ENCODE data around the gene MAGI2.

DNA sequence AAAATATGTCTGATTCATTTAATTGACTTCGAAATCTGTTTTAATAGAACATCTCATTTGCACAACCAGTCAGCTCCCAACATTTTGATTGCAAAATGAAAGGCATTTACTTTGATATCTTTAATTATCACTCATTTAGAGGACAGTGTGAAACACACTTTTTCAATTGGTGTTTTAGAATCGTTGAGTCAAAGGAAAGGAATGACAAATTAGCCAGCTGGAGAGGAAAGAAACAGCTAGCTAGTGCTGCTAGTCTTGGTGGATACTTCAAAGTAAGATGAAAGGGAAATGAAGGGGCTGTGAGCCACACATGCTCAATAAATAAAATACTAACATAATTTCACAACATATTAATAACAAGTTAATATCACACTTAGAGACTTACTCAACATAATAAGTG is 1084.7 kb downstream of the MAGI2 start:
- no peak for TF ChIP-seq RAD21 (IDR thresholded peaks at IDR 0.05; ENCODE audit: low read depth)
- no peak for TF ChIP-seq EZH2 (IDR thresholded peaks at IDR 0.05)
- TF ChIP-seq, protein P1, sequence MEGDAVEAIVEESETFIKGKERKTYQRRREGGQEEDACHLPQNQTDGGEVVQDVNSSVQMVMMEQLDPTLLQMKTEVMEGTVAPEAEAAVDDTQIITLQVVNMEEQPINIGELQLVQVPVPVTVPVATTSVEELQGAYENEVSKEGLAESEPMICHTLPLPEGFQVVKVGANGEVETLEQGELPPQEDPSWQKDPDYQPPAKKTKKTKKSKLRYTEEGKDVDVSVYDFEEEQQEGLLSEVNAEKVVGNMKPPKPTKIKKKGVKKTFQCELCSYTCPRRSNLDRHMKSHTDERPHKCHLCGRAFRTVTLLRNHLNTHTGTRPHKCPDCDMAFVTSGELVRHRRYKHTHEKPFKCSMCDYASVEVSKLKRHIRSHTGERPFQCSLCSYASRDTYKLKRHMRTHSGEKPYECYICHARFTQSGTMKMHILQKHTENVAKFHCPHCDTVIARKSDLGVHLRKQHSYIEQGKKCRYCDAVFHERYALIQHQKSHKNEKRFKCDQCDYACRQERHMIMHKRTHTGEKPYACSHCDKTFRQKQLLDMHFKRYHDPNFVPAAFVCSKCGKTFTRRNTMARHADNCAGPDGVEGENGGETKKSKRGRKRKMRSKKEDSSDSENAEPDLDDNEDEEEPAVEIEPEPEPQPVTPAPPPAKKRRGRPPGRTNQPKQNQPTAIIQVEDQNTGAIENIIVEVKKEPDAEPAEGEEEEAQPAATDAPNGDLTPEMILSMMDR (IDR thresholded peaks at IDR 0.05 in 2 of 3, conservative IDR thresholded peaks at IDR 0.05 in 1 of 3; ENCODE audit: borderline replicate concordance in 1 of 3, insufficient read depth in 1 of 3, low read depth in 2 of 3, low read length in 2 of 3) = no peak
- TF ChIP-seq POLR2A (IDR thresholded peaks at IDR 0.05; ENCODE audit: borderline replicate concordance, extremely low read depth, insufficient read depth, insufficient read length) = no peak
- TF ChIP-seq EGR1 (IDR thresholded peaks at IDR 0.05; ENCODE audit: low read depth) = no peak
- TF ChIP-seq, protein P2, sequence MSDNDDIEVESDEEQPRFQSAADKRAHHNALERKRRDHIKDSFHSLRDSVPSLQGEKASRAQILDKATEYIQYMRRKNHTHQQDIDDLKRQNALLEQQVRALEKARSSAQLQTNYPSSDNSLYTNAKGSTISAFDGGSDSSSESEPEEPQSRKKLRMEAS (IDR thresholded peaks at IDR 0.05) = no peak
- TF ChIP-seq YY1 (IDR thresholded peaks at IDR 0.05; ENCODE audit: extremely low read depth, insufficient replicate concordance, low read depth, low read length) = no peak
- TF ChIP-seq ZFX (IDR thresholded peaks at IDR 0.05) = no peak
- no peak for TF ChIP-seq SP1 (IDR thresholded peaks at IDR 0.05; ENCODE audit: low read depth)
- TF ChIP-seq JUND (IDR thresholded peaks at IDR 0.05) = no peak
